ENCODE data around the gene CAMK4. TPM values are rescaled to one million over a fixed set of nuclear protein-coding genes. Genes with fewer than 3 reads are reported as not detected.

Gene CAMK4
- total RNA-seq, 2 donors from 2014 or later = 6.7 to 14.0 TPM

DNA sequence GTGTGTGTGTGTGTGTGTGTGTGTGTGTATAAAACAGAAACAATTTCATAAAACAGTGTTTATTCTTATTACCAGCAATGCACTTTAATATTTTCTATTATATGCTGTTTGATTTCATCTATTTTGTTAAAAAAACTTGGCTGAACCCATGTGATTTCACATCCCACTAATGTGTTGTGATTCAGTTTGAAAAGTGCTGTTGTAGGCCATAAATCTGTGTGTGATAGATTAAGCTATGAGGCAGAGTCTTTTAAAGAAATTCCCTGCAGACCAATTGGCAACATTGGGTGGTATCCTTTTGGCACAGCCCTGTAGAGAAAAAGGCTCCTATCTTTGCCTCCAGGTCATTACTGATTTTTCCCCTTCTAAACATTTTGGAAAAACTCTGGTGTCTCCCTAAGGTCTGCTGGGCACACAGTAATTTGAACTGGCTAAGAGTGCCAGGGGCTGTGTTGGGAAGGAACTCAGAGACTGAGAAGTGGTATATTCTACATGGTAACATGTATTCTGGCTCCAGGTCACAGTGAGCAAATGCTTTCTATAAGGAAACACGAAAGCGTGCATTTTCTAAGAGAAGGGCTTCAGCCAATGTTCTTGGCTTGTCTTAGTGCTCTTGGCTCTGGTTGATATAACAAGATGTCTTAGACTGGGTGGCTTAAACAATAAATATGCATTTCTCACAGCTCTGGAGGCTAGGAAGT, 4.5 kb downstream of the CAMK4 start:
- intact Hi-C loops (cut with DNase I) = no loop called here
- Histone ChIP-seq H3K36me3 (no peaks in the 10 kb centered on the region), H3K27ac (no peak overlapping the region), H3K4me1 (replicated peaks) (no peaks in the 10 kb centered on the region), H3K27me3 (replicated peaks; ENCODE audit: insufficient read depth) (peaks cover 5% of the 10 kb centered on the region), H3K9me3 (no peaks in the 10 kb centered on the region), H3K4me3 (no peak overlapping the region)
- DNase-seq (ENCODE audit: low spot score) = no peak
- WGBS = 66% methylated on average over 2 of the region's 2 CpGs
- TF ChIP-seq POLR2AphosphoS5 (IDR thresholded peaks at IDR 0.05) (no peak), POLR2A (IDR thresholded peaks at IDR 0.05) (no peak)
- TF ChIP-seq, protein P1, sequence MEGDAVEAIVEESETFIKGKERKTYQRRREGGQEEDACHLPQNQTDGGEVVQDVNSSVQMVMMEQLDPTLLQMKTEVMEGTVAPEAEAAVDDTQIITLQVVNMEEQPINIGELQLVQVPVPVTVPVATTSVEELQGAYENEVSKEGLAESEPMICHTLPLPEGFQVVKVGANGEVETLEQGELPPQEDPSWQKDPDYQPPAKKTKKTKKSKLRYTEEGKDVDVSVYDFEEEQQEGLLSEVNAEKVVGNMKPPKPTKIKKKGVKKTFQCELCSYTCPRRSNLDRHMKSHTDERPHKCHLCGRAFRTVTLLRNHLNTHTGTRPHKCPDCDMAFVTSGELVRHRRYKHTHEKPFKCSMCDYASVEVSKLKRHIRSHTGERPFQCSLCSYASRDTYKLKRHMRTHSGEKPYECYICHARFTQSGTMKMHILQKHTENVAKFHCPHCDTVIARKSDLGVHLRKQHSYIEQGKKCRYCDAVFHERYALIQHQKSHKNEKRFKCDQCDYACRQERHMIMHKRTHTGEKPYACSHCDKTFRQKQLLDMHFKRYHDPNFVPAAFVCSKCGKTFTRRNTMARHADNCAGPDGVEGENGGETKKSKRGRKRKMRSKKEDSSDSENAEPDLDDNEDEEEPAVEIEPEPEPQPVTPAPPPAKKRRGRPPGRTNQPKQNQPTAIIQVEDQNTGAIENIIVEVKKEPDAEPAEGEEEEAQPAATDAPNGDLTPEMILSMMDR (IDR thresholded peaks at IDR 0.05) = no peak

DNA sequence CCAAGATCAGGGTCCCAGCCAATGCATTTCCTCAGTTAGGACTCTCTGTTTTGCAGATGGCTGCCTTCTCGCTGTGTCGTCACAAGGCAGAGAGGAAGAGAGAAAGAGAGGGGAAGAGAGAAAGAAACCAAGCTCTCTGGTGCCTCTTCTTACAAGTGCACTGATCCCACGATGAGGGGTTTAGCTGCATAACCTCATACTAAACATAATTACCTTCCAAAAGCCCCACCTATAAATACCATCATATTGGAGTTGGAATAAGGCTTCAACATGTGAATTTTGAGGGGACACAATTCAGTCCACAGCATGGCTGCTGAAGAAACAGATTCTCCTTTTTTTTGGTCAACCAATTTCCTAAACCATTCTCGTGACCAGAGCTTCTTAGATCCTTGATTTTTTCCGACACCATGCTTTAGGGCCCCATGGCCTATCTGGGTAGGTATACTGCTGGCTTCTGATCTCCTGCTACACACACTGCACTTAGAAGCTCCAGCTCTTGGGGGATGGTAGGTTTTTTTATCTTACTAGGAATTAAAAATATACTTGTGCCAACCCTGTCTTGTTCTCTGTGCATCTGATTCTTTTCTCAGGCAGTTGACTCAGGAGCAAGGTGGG, 5.1 kb downstream of the CAMK4 start:
- peaks cover 5% of the 10 kb centered on the region for H3K27me3 ChIP-seq (replicated peaks; ENCODE audit: insufficient read depth)
- TF ChIP-seq, protein P1 (IDR thresholded peaks at IDR 0.05) = no peak
- no peak for TF ChIP-seq POLR2AphosphoS5 (IDR thresholded peaks at IDR 0.05)
- no peak for TF ChIP-seq POLR2A (IDR thresholded peaks at IDR 0.05)
- no peak overlapping the region for H3K27ac ChIP-seq
- no peaks in the 10 kb centered on the region for H3K4me1 ChIP-seq (replicated peaks)
- 86% methylated on average over 5 of the region's 5 CpGs for WGBS
- H3K4me3 ChIP-seq = no peak overlapping the region
- intact Hi-C loops (cut with DNase I) = no loop called here
- no peak for DNase-seq (ENCODE audit: low spot score)
- H3K36me3 ChIP-seq = no peaks in the 10 kb centered on the region
- no peaks in the 10 kb centered on the region for H3K9me3 ChIP-seq

DNA sequence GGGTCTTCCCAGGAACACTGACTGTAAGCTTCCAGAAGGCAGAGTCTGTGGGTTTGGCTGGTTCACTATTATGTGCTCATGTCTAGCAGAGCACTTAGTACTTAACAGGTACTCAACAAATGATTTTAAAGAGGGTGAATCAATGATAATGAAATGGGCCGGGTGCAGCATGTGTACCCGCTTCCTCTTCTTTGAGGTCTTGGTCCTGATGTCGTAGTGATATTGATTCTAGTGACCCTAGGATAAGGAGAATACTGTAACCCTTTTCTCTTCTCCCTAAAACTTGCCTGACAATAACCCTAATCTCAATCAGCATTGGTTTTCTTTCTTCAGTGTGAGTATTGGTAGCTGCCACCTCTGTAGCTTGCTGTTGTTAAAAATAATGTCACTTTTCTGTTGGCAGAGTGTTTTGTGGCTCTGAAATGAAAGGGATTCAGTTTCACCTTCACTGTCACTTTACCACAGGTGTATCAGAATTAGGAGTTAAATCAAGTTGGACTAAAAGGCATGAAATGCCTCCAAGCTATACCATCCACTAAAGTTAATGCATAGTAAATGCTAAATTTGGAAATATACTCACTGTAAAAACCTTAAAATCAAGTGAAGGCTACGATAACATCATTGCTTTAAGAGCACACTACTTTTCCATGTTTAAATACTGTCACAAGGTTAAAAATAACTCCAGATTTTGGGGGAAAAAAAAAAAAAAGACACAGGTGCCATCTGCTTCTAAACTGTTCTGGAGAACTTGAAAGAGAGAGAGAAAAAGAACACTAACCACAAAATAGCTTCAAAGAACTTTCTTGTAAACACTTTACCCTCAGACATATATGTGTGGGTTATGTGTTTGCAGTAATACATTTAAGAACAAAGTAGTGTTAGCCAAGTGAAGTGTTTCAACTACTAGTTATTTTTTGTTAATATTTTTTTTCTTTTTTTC, 6.0 kb downstream of the CAMK4 start:
- no peak for TF ChIP-seq POLR2A (IDR thresholded peaks at IDR 0.05)
- no peak for TF ChIP-seq POLR2AphosphoS5 (IDR thresholded peaks at IDR 0.05)
- TF ChIP-seq, protein P1 (IDR thresholded peaks at IDR 0.05) = no peak
- whole genome bisulfite sequencing = 90% methylated on average over 4 of the region's 4 CpGs
- DNase-seq (ENCODE audit: low spot score) = no peak
- Histone ChIP-seq H3K27ac (no peak overlapping the region), H3K4me1 (replicated peaks) (no peaks in the 10 kb centered on the region), H3K36me3 (no peaks in the 10 kb centered on the region), H3K9me3 (no peaks in the 10 kb centered on the region), H3K4me3 (no peak overlapping the region), H3K27me3 (replicated peaks; ENCODE audit: insufficient read depth) (peaks cover 5% of the 10 kb centered on the region)
- intact Hi-C loops (cut with DNase I) = no loop called here

DNA sequence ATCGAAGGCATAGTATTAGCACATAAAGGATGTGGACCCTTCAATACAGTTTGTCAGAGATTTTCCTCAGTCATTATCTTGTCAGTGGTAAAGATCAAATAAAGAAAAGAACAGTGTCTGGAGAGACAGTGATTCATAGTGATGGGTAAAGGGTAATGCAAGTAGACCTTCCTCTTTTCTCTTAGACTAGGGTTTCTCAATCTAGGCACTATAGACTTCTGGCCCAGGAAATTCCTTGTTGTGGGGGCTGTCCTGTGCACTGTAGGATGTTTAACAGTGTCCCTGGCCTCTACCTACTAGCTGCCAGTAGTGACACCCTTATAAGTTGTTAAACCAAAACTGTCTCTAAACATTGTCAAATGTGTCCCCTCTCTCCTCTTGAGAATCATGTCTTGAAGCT, 6.9 kb downstream of the CAMK4 start:
- Histone ChIP-seq H3K4me1 (replicated peaks) (no peaks in the 10 kb centered on the region), H3K36me3 (no peaks in the 10 kb centered on the region), H3K4me3 (no peak overlapping the region), H3K27ac (no peak overlapping the region), H3K9me3 (no peaks in the 10 kb centered on the region), H3K27me3 (replicated peaks; ENCODE audit: insufficient read depth) (peaks cover 5% of the 10 kb centered on the region)
- 94% methylated on average over 1 of the region's 1 CpG for WGBS
- DNase-seq (ENCODE audit: low spot score) = no peak
- TF ChIP-seq POLR2A (IDR thresholded peaks at IDR 0.05) (no peak), POLR2AphosphoS5 (IDR thresholded peaks at IDR 0.05) (no peak)
- TF ChIP-seq, protein P1 (IDR thresholded peaks at IDR 0.05) = no peak
- intact Hi-C loops (cut with DNase I) = no loop called here

Data from prostate gland (tissue), 2 donors.